GM04503 (cell line): ENCODE measurements around the gene RASGRF2.
"Not testable (repeated sequence)": the region's sequence is repeated elsewhere in the genome, so short reads cannot be mapped to it uniquely, and the experiment has no call there.

Experiments used
- DNase-seq: peaks from one replicate; pipeline ENCODE4 v3.0.0-alpha.2; 2012; ENCODE audit warnings: low read depth

Gene RASGRF2

GRCh38 chr5:81075041-81075440, 114.9 kb downstream of the RASGRF2 start:
- DNase-seq: no peak

GRCh38 chr5:81077105-81077504, 116.9 kb downstream of the RASGRF2 start:
- DNase-seq: no peak

- DNase-seq: no peak
Measured at GRCh38 chr5:81078930-81079329, 118.8 kb downstream of the RASGRF2 start.

GRCh38 chr5:81080809-81081460, 120.8 kb downstream of the RASGRF2 start:
- no peak for DNase-seq

- DNase-seq: no peak
Measured at GRCh38 chr5:81081461-81081835, 121.3 kb downstream of the RASGRF2 start.

- no peak for DNase-seq
Measured at GRCh38 chr5:81086881-81087281, 126.7 kb downstream of the RASGRF2 start.

GRCh38 chr5:81091199-81091598, 131.0 kb downstream of the RASGRF2 start:
- DNase-seq: no peak

GRCh38 chr5:81093536-81094196, 133.5 kb downstream of the RASGRF2 start:
- no peak for DNase-seq

- no peak for DNase-seq
Measured at GRCh38 chr5:81095835-81096234, 135.7 kb downstream of the RASGRF2 start.

GRCh38 chr5:81097713-81098112, 137.6 kb downstream of the RASGRF2 start:
- DNase-seq: no peak

GRCh38 chr5:81105261-81105877, 145.2 kb downstream of the RASGRF2 start:
- DNase-seq: no peak

- DNase-seq: no peak
Measured at GRCh38 chr5:81115261-81115660, 155.1 kb downstream of the RASGRF2 start.

- DNase-seq: no peak
Measured at GRCh38 chr5:81117566-81117965, 157.4 kb downstream of the RASGRF2 start.

GRCh38 chr5:81121273-81121672, 161.1 kb downstream of the RASGRF2 start:
- DNase-seq: no peak

- DNase-seq: no peak
Measured at GRCh38 chr5:81121836-81122630, 161.9 kb downstream of the RASGRF2 start.

GRCh38 chr5:81124689-81125088, 164.5 kb downstream of the RASGRF2 start:
- not testable (repeated sequence) for DNase-seq

GRCh38 chr5:81125959-81126358, 165.8 kb downstream of the RASGRF2 start:
- no peak for DNase-seq

GRCh38 chr5:81128416-81128815, 168.3 kb downstream of the RASGRF2 start:
- DNase-seq: no peak

GRCh38 chr5:81132381-81132780, 172.2 kb downstream of the RASGRF2 start:
- DNase-seq: no peak

GRCh38 chr5:81134066-81134465, 173.9 kb downstream of the RASGRF2 start:
- no peak for DNase-seq

- DNase-seq: no peak
Measured at GRCh38 chr5:81134566-81134965, 174.4 kb downstream of the RASGRF2 start.

GRCh38 chr5:81136557-81136956, 176.4 kb downstream of the RASGRF2 start:
- DNase-seq: no peak

GRCh38 chr5:81137833-81138232, 177.7 kb downstream of the RASGRF2 start:
- no peak for DNase-seq
